NCI-H128 (cell line): ENCODE measurements around the gene CLIC3.
A peak's percentile ranks its signal among the peaks of the same experiment; 100 is the strongest.

Experiments
- DNase-seq: peaks from one replicate; lab custom pipeline; 2025; ENCODE audit not compliant: unreplicated experiment; lab: John Stamatoyannopoulos, UW

The CLIC3 gene

DNA sequence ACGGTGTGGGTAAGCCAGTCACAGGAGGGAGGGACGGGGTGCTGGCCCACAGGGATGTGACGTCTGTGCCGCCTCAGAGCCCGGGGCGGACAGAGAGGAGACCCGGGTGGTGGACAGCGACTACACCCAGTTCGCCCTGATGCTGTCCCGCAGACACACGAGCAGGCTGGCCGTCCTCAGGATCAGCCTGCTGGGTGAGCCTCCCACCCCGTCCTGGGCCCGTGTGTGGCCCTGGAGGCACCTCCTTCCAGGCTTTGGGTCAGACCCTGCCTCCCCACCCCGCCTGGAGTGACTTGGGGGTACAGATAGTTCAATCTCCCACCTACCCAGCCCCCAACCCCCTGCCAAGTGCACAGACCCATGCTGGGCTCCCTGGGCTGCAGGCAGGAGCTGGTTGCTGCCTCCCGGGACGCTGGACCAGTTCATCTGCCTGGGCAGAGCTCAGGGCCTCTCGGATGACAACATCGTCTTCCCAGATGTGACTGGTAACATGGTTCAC is 42.5 kb downstream of the CLIC3 start:
- DNase-seq = no peak

DNA sequence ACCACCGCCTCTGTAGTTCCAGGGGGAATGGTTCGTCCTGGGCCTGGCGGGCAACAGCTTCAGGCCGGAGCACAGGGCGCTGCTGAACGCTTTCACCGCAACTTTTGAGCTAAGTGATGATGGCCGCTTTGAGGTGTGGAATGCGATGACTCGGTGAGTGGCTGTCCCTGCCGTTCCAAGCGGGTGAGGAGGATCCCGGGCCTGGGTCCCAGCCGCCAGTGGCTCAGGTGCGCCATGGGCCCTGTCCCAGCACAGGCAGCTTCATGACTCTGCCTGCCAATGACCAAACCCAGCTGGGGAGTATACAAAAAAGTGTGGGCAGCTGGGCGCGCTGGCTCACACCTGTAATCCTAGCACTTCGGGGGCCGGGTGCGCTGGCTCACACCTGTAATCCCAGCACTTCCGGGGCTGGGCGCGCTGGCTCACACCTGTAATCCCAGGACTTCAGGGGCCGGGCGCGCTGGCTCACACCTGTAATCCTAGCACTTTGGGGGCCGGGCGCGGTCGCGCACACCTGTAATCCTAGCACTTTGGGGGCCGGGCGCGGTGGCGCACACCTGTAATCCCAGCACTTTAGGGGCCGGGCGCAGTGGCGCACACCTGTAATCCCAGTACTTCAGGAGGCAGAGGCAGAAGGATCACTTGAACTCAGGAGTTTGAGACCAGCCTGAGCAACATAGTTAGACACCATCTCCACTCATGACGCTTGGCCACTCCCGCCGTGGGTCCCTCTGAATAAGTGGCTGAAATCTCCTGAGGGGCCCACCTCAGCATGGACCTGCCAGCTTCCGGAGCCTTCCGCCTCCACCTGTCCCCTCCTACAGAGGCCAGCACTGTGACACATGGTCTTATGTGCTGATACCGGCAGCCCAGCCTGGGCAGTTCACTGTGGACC is 43.2 kb downstream of the CLIC3 start:
- no peak for DNase-seq

- no peak for DNase-seq
Observed at GRCh38 chr9:136952321-136952850, 44.0 kb downstream of the CLIC3 start.

- DNase-seq = no peak
Observed at GRCh38 chr9:136951541-136952320, 44.6 kb downstream of the CLIC3 start, which contains the start of gene LCN12. TSS of gene LCN12 (plus strand) at chr9:136952273. CDS start at chr9:136952328, 55 bp downstream.

DNA sequence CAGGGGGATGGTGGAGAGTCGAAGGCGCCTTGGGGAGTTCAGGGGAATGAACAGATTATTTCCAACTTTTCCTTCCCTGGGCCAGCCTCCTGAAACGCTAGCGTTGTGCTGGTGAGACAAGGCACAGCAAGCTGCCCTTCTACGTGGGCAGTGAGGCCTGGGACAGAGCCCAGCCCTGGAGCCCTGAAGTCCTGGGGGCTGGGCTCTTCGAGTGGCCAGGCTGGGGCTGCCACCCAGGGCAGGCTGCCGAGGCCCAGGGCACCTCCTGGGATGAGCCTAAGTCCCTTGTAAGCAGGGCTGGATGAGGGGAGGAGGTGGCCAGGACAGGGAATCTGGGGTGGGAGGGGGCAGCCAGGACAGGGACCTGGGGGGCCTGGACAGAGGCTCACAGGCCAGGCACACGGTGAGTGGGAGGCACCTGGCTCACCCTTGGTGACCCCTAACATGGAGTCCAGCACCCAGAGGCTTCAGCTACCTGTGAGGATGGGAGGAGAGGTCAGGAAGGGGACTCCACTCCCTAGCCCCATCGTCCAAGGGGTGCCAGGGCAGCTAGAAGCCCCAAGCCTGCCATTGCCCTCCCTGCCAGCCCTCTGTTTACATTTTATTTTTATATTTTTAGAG is 45.6 kb downstream of the CLIC3 start:
- no peak for DNase-seq

DNA sequence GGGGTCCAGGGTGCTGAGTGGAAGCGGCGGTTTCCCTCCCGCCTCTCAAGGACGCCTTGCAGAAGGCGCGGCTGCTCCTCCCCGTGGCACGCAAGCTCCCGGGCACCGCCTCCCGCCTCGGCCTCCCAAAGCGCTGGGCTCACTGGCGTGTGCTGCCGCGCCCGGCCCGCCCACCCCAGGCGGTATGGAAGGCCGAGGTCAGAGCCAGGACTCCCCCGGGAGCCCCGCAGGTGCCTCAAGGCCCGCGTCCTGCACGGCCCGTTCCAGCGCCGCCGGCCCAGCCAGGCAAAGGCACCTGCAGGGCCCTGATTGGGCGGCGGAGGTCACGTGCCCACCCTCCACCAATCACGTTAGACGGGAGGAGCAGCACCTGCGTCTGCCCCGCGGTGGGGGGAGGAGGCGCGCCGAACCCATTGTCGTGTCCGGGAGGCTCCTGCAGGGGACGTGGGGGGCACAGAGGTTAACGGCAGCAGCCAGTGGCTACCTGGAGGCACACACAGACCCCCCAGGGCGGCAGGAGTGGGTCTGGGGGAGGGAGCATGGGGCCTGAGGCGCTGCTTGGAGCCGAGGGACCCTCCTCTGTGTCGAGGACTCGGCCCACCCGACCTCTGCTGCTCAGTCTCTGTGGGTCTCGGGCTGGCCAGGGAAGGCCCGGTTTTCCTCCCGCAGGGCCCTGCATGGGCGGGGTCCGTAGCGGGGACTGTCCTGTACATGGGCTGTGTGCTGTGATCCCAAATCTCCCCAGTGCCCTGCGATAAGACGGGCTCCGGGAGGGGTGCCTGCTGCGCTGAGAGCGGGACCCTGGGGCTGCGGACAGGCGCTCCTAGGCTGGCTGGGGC is 46.3 kb downstream of the CLIC3 start:
- DNase-seq = peak; percentile 93

DNA sequence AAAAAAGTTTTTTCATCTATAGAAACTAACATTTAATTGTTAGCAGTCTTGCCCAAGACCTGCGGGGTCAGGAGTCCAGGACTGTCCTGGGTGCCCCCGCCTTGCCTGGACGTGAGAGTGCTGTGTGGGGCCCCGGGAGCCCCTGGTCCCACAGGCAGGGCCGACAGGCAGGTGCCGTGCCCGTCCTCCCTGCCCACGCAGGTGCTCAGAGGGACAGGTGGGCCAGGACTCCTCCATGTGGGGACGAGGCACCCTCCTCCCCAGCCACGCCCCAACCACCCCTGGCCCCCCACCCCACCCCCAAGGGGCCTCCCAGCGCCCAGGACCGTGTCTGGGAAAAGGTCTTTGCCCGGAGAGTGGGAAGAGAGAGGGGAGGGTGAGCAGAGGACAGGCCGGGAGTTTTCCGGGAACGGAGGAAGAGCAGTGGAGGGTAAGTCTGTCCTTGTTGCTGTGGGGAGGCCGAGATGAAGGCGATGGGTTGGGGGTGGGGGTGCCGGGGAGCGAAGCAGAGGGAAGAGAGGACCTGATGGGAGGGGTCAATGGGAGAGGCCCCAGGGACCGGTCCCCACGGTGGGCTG is 47.0 kb downstream of the CLIC3 start:
- DNase-seq = no peak

- DNase-seq = no peak
Observed at GRCh38 chr9:136947955-136948510, 48.3 kb downstream of the CLIC3 start.

GRCh38 chr9:136947028-136947891 is 49.1 kb downstream of the CLIC3 start:
- DNase-seq = no peak

DNA sequence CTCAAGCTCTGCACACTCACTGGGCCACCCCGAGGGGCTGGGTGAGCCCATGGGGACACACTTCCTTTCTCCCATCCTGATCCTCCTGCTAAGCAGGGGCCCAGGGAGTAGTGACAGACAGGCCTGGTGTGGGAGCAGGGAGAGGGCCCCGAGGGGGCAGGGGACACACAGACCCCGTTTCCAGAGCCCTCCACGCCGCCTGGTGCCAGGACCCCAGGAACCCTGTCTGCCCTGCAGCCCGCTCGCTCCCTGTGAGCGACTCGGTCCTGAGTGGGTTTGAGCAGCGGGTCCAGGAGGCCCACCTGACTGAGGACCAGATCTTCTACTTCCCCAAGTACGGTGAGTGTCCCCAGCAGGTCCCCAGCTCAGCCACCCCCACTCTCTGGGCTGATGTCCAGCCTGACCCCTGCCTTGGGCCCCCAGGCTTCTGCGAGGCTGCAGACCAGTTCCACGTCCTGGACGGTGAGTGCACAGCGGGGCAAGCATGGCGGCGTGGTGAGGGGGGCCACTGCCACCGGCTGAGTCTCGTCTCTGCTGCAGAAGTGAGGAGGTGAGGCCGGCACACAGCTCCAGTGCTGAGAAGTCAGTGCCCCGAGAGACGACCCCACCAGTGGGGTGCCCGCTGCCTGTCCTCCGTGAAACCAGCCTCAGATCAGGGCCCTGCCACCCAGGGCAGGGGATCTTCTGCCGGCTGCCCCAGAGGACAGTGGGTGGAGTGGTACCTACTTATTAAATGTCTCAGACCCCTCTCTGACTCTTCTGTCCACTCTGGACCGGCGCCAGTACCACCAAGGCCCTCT is 49.9 kb downstream of the CLIC3 start:
- no peak for DNase-seq

DNA sequence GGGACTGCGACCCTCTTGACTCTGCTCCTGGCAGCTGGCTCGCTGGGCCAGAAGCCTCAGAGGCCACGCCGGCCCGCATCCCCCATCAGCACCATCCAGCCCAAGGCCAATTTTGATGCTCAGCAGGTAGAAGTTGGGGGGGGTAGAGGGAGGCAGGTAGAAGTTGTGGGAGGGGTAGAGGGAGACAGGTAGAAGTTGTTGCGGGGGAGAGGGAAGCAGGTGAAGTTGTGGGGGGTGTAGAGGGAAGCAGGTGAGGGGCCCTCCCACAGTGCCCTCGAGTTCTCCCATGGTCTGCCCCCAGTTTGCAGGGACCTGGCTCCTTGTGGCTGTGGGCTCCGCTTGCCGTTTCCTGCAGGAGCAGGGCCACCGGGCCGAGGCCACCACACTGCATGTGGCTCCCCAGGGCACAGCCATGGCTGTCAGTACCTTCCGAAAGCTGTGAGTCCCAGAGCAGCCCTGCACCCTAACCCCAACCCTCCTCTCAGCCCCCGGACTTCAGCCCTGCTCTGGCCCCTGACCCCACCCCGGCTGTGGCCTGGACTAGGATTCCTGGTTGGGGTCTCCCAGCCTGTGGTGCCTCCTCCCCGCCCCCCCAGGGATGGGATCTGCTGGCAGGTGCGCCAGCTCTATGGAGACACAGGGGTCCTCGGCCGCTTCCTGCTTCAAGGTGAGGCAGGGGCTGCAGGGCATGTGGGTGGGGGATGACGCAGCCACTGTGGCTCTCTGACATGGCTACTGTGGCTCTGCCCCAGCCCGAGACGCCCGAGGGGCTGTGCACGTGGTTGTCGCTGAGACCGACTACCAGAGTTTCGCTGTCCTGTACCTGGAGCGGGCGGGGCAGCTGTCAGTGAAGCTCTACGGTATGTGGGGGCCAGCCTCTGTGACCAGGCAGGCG is 50.8 kb downstream of the CLIC3 start:
- no peak for DNase-seq
